ENCODE measurements around the gene SLC6A18. TPM values are rescaled to one million over a fixed set of nuclear protein-coding genes. Genes with fewer than 3 reads are reported as not detected.

Gene SLC6A18
- total and polyA plus RNA-seq, 5 donors from 2014 or later: not detected

GRCh38 chr5:1213508-1214162, 11.5 kb upstream of the SLC6A18 start:
- Histone ChIP-seq H3K9me3 (ENCODE audit: control insufficient read depth in 2 of 2, low read length in 2 of 2) (no peaks in the 10 kb centered on the region), H3K36me3 (ENCODE audit: control insufficient read depth, insufficient read depth, low read length) (no peaks in the 10 kb centered on the region), H3K27me3 (ENCODE audit: control insufficient read depth, insufficient read depth, low read length) (no peaks in the 10 kb centered on the region), H3K4me3 (ENCODE audit: low read depth, low read length) (no peak overlapping the region), H3K4me1 (ENCODE audit: control insufficient read depth, insufficient read depth, low read length, poor library complexity, severe bottlenecking) (no peaks in the 10 kb centered on the region), H3K27ac (ENCODE audit: insufficient read depth, low read length, poor library complexity, severe bottlenecking) (no peak overlapping the region)
- Mint-ChIP-seq H3K9me3 (peaks cover 0 to 2% (median 0%) of the 10 kb centered on the region in 7 donors), H3K27me3 (no peaks in the 10 kb centered on the region), H3K36me3 (no peaks in the 10 kb centered on the region), H3K27ac (no peak overlapping the region), H3K4me1 (peaks cover 0 to 3% (median 0%) of the 10 kb centered on the region in 4 donors), H3K4me3 (no peak overlapping the region)
- ATAC-seq (ENCODE audit: low read depth in 2 of 2): no peak
- DNase-seq: no peak

GRCh38 chr5:1214163-1214935, 10.8 kb upstream of the SLC6A18 start:
- Histone ChIP-seq H3K36me3 (ENCODE audit: control insufficient read depth, insufficient read depth, low read length) (no peaks in the 10 kb centered on the region), H3K27ac (ENCODE audit: insufficient read depth, low read length, poor library complexity, severe bottlenecking) (no peak overlapping the region), H3K27me3 (ENCODE audit: control insufficient read depth, insufficient read depth, low read length) (no peaks in the 10 kb centered on the region), H3K4me1 (ENCODE audit: control insufficient read depth, insufficient read depth, low read length, poor library complexity, severe bottlenecking) (no peaks in the 10 kb centered on the region), H3K4me3 (ENCODE audit: low read depth, low read length) (no peak overlapping the region), H3K9me3 (ENCODE audit: control insufficient read depth in 2 of 2, low read length in 2 of 2) (no peaks in the 10 kb centered on the region)
- Mint-ChIP-seq H3K27me3 (no peaks in the 10 kb centered on the region), H3K4me3 (no peak overlapping the region), H3K9me3 (peaks cover 0 to 2% (median 0%) of the 10 kb centered on the region in 7 donors), H3K36me3 (no peaks in the 10 kb centered on the region), H3K27ac (no peak overlapping the region), H3K4me1 (peaks cover 0 to 3% (median 0%) of the 10 kb centered on the region in 4 donors)
- DNase-seq (no peak), ATAC-seq (ENCODE audit: low read depth in 2 of 2) (no peak)

- DNase-seq (no peak), ATAC-seq (ENCODE audit: low read depth in 2 of 2) (no peak)
- peaks cover 0 to 3% (median 0%) of the 10 kb centered on the region in 4 donors for H3K4me1 Mint-ChIP-seq
- H3K4me3 ChIP-seq (ENCODE audit: low read depth, low read length): no peak overlapping the region
- no peak overlapping the region for H3K4me3 Mint-ChIP-seq
- H3K9me3 ChIP-seq (ENCODE audit: control insufficient read depth in 2 of 2, low read length in 2 of 2): no peaks in the 10 kb centered on the region
- no peaks in the 10 kb centered on the region for H3K4me1 ChIP-seq (ENCODE audit: control insufficient read depth, insufficient read depth, low read length, poor library complexity, severe bottlenecking)
- no peak overlapping the region for H3K27ac ChIP-seq (ENCODE audit: insufficient read depth, low read length, poor library complexity, severe bottlenecking)
- H3K9me3 Mint-ChIP-seq: peaks cover 0 to 2% (median 0%) of the 10 kb centered on the region in 7 donors
- H3K36me3 Mint-ChIP-seq: no peaks in the 10 kb centered on the region
- no peaks in the 10 kb centered on the region for H3K36me3 ChIP-seq (ENCODE audit: control insufficient read depth, insufficient read depth, low read length)
- no peaks in the 10 kb centered on the region for H3K27me3 ChIP-seq (ENCODE audit: control insufficient read depth, insufficient read depth, low read length)
- no peak overlapping the region for H3K27ac Mint-ChIP-seq
- H3K27me3 Mint-ChIP-seq: no peaks in the 10 kb centered on the region
Measured at GRCh38 chr5:1214936-1215220, 10.3 kb upstream of the SLC6A18 start.

GRCh38 chr5:1215320-1216096, 9.7 kb upstream of the SLC6A18 start:
- ATAC-seq (ENCODE audit: low read depth in 2 of 2): no peak
- Histone ChIP-seq H3K27me3 (ENCODE audit: control insufficient read depth, insufficient read depth, low read length) (no peaks in the 10 kb centered on the region), H3K36me3 (ENCODE audit: control insufficient read depth, insufficient read depth, low read length) (no peaks in the 10 kb centered on the region), H3K4me3 (ENCODE audit: low read depth, low read length) (no peak overlapping the region), H3K27ac (ENCODE audit: insufficient read depth, low read length, poor library complexity, severe bottlenecking) (no peak overlapping the region), H3K9me3 (ENCODE audit: control insufficient read depth in 2 of 2, low read length in 2 of 2) (no peaks in the 10 kb centered on the region), H3K4me1 (ENCODE audit: control insufficient read depth, insufficient read depth, low read length, poor library complexity, severe bottlenecking) (no peaks in the 10 kb centered on the region)
- peaks cover 0 to 3% (median 0%) of the 10 kb centered on the region in 4 donors for H3K4me1 Mint-ChIP-seq
- H3K36me3 Mint-ChIP-seq: no peaks in the 10 kb centered on the region
- no peak overlapping the region for H3K4me3 Mint-ChIP-seq
- no peaks in the 10 kb centered on the region for H3K27me3 Mint-ChIP-seq
- peaks cover 0 to 4% (median 0%) of the 10 kb centered on the region in 7 donors for H3K9me3 Mint-ChIP-seq
- no peak for DNase-seq
- H3K27ac Mint-ChIP-seq: no peak overlapping the region

GRCh38 chr5:1216211-1216917, 8.8 kb upstream of the SLC6A18 start:
- DNase-seq: no peak
- Histone ChIP-seq H3K9me3 (ENCODE audit: control insufficient read depth in 2 of 2, low read length in 2 of 2) (no peaks in the 10 kb centered on the region), H3K27ac (ENCODE audit: insufficient read depth, low read length, poor library complexity, severe bottlenecking) (no peak overlapping the region), H3K36me3 (ENCODE audit: control insufficient read depth, insufficient read depth, low read length) (no peaks in the 10 kb centered on the region), H3K27me3 (ENCODE audit: control insufficient read depth, insufficient read depth, low read length) (no peaks in the 10 kb centered on the region), H3K4me1 (ENCODE audit: control insufficient read depth, insufficient read depth, low read length, poor library complexity, severe bottlenecking) (no peaks in the 10 kb centered on the region), H3K4me3 (ENCODE audit: low read depth, low read length) (no peak overlapping the region)
- no peak for ATAC-seq (ENCODE audit: low read depth in 2 of 2)
- no peak overlapping the region for H3K4me3 Mint-ChIP-seq
- peaks cover 0 to 4% (median 0%) of the 10 kb centered on the region in 7 donors for H3K9me3 Mint-ChIP-seq
- no peaks in the 10 kb centered on the region for H3K27me3 Mint-ChIP-seq
- H3K4me1 Mint-ChIP-seq: peaks cover 0 to 3% (median 0%) of the 10 kb centered on the region in 4 donors
- H3K27ac Mint-ChIP-seq: no peak overlapping the region
- no peaks in the 10 kb centered on the region for H3K36me3 Mint-ChIP-seq

- H3K4me1 Mint-ChIP-seq: peaks cover 0 to 3% (median 0%) of the 10 kb centered on the region in 4 donors
- DNase-seq (no peak), ATAC-seq (ENCODE audit: low read depth in 2 of 2) (no peak)
- no peak overlapping the region for H3K27ac ChIP-seq (ENCODE audit: insufficient read depth, low read length, poor library complexity, severe bottlenecking)
- no peaks in the 10 kb centered on the region for H3K36me3 ChIP-seq (ENCODE audit: control insufficient read depth, insufficient read depth, low read length)
- no peaks in the 10 kb centered on the region for H3K4me1 ChIP-seq (ENCODE audit: control insufficient read depth, insufficient read depth, low read length, poor library complexity, severe bottlenecking)
- H3K9me3 ChIP-seq (ENCODE audit: control insufficient read depth in 2 of 2, low read length in 2 of 2): no peaks in the 10 kb centered on the region
- no peak overlapping the region for H3K27ac Mint-ChIP-seq
- no peaks in the 10 kb centered on the region for H3K36me3 Mint-ChIP-seq
- H3K27me3 ChIP-seq (ENCODE audit: control insufficient read depth, insufficient read depth, low read length): no peaks in the 10 kb centered on the region
- no peaks in the 10 kb centered on the region for H3K27me3 Mint-ChIP-seq
- H3K4me3 Mint-ChIP-seq: no peak overlapping the region
- H3K4me3 ChIP-seq (ENCODE audit: low read depth, low read length): no peak overlapping the region
- peaks cover 0 to 2% (median 0%) of the 10 kb centered on the region in 7 donors for H3K9me3 Mint-ChIP-seq
Measured at GRCh38 chr5:1216918-1217295, 8.3 kb upstream of the SLC6A18 start.

- peaks cover 0 to 3% (median 0%) of the 10 kb centered on the region in 4 donors for H3K4me1 Mint-ChIP-seq
- ATAC-seq (ENCODE audit: low read depth in 2 of 2) (no peak), DNase-seq (no peak)
- Histone ChIP-seq H3K4me1 (ENCODE audit: control insufficient read depth, insufficient read depth, low read length, poor library complexity, severe bottlenecking) (no peaks in the 10 kb centered on the region), H3K9me3 (ENCODE audit: control insufficient read depth in 2 of 2, low read length in 2 of 2) (no peaks in the 10 kb centered on the region), H3K36me3 (ENCODE audit: control insufficient read depth, insufficient read depth, low read length) (no peaks in the 10 kb centered on the region), H3K4me3 (ENCODE audit: low read depth, low read length) (no peak overlapping the region), H3K27me3 (ENCODE audit: control insufficient read depth, insufficient read depth, low read length) (no peaks in the 10 kb centered on the region), H3K27ac (ENCODE audit: insufficient read depth, low read length, poor library complexity, severe bottlenecking) (no peak overlapping the region)
- H3K27ac Mint-ChIP-seq: no peak overlapping the region
- H3K4me3 Mint-ChIP-seq: no peak overlapping the region
- no peaks in the 10 kb centered on the region for H3K36me3 Mint-ChIP-seq
- no peaks in the 10 kb centered on the region for H3K27me3 Mint-ChIP-seq
- H3K9me3 Mint-ChIP-seq: peaks cover 0 to 2% (median 0%) of the 10 kb centered on the region in 7 donors
Measured at GRCh38 chr5:1217596-1218206, 7.5 kb upstream of the SLC6A18 start.
